WTC11 (cell line): ENCODE results near the gene PTPRH.

Experiments used
- ATF3 ChIP-seq: sonication (generic); formaldehyde crosslinking; conservative IDR thresholded peaks from 2 replicates; pipeline ENCODE4 v1.8.1; 2022; ENCODE audit warnings: mild to moderate bottlenecking, missing genetic modification reagents
- CREB1 ChIP-seq: sonication (generic); formaldehyde crosslinking; IDR thresholded peaks from 2 replicates; pipeline ENCODE4 v1.8.0; 2023; ENCODE audit warnings: mild to moderate bottlenecking, missing genetic modification reagents
- FOXJ3 ChIP-seq: sonication (generic); formaldehyde crosslinking; IDR thresholded peaks from 2 replicates; pipeline ENCODE4 v1.9.0; 2021; ENCODE audit warnings: missing genetic modification reagents, mild to moderate bottlenecking, borderline replicate concordance
- JUN ChIP-seq: sonication (generic); formaldehyde crosslinking; IDR thresholded peaks from 2 replicates; pipeline ENCODE4 v1.8.0; 2023; ENCODE audit warnings: mild to moderate bottlenecking, missing genetic modification reagents
- NR1H2 ChIP-seq: sonication (generic); formaldehyde crosslinking; IDR thresholded peaks from 2 replicates; pipeline ENCODE4 v1.9.0; 2021; ENCODE audit warnings: mild to moderate bottlenecking, moderate library complexity, missing genetic modification reagents
- TEAD1 ChIP-seq: sonication (generic); formaldehyde crosslinking; IDR thresholded peaks from 2 replicates; pipeline ENCODE4 v1.8.0; 2022; ENCODE audit warnings: mild to moderate bottlenecking, missing genetic modification reagents
- ZNF416 ChIP-seq: fragments of 250-450 bp; sonication (Bioruptor Pico); IDR thresholded peaks from 2 replicates; pipeline ENCODE4 v1.9.0; 2021; ENCODE audit warnings: mild to moderate bottlenecking, inconsistent platforms
- TF ChIP-seq, protein P1 (sequence below): fragments of 200-600 bp; IDR thresholded peaks from 2 replicates; pipeline ENCODE4 v1.8.0; 2022; ENCODE audit warnings: antibody characterized with exemption
- TF ChIP-seq, protein P2 (sequence below): sonication (generic); formaldehyde crosslinking; IDR thresholded peaks from 2 replicates; pipeline ENCODE4 v1.8.0; 2022; ENCODE audit warnings: mild to moderate bottlenecking, missing genetic modification reagents
- TF ChIP-seq, protein P3 (sequence below): sonication (generic); formaldehyde crosslinking; IDR thresholded peaks from 2 replicates; pipeline ENCODE4 v1.8.1; 2023; ENCODE audit warnings: mild to moderate bottlenecking, missing genetic modification reagents
- TF ChIP-seq, protein P4 (sequence below): sonication (generic); formaldehyde crosslinking; IDR thresholded peaks from 2 replicates; pipeline ENCODE4 v1.8.0; 2023; ENCODE audit warnings: missing genetic modification reagents, mild to moderate bottlenecking, borderline replicate concordance

DNA sequence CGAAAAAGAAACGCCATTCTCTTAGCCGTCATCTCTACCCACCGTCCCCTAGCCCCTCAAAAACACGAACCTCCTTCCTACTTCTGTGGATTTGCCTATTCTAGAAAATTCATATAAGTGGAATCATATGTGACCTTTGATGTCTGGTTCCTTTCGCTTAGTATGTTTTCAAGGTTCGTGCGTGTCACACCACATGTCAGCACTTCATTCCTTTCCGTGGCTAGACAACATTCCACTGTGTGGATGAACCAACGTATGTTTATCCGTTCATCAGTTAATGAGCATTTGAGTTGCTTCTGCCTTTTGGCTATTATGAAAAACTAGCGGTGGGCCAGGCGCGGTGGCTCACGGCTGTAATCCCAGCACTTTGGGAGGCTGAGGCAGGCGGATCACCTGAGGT is 77.9 kb downstream of the PTPRH start:
- TF ChIP-seq ZNF416 (CRISPR knock-in tag) (no peak), ATF3 (no peak), NR1H2 (no peak), TEAD1 (no peak), JUN (CRISPR knock-in tag) (no peak), CREB1 (CRISPR knock-in tag) (no peak), FOXJ3 (no peak)
- TF ChIP-seq, protein P1, sequence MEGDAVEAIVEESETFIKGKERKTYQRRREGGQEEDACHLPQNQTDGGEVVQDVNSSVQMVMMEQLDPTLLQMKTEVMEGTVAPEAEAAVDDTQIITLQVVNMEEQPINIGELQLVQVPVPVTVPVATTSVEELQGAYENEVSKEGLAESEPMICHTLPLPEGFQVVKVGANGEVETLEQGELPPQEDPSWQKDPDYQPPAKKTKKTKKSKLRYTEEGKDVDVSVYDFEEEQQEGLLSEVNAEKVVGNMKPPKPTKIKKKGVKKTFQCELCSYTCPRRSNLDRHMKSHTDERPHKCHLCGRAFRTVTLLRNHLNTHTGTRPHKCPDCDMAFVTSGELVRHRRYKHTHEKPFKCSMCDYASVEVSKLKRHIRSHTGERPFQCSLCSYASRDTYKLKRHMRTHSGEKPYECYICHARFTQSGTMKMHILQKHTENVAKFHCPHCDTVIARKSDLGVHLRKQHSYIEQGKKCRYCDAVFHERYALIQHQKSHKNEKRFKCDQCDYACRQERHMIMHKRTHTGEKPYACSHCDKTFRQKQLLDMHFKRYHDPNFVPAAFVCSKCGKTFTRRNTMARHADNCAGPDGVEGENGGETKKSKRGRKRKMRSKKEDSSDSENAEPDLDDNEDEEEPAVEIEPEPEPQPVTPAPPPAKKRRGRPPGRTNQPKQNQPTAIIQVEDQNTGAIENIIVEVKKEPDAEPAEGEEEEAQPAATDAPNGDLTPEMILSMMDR, result no peak
- TF ChIP-seq, protein P2, sequence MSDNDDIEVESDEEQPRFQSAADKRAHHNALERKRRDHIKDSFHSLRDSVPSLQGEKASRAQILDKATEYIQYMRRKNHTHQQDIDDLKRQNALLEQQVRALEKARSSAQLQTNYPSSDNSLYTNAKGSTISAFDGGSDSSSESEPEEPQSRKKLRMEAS (CRISPR knock-in tag), result no peak
- TF ChIP-seq, protein P3, sequence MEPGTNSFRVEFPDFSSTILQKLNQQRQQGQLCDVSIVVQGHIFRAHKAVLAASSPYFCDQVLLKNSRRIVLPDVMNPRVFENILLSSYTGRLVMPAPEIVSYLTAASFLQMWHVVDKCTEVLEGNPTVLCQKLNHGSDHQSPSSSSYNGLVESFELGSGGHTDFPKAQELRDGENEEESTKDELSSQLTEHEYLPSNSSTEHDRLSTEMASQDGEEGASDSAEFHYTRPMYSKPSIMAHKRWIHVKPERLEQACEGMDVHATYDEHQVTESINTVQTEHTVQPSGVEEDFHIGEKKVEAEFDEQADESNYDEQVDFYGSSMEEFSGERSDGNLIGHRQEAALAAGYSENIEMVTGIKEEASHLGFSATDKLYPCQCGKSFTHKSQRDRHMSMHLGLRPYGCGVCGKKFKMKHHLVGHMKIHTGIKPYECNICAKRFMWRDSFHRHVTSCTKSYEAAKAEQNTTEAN (CRISPR knock-in tag), result no peak
- TF ChIP-seq, protein P4, sequence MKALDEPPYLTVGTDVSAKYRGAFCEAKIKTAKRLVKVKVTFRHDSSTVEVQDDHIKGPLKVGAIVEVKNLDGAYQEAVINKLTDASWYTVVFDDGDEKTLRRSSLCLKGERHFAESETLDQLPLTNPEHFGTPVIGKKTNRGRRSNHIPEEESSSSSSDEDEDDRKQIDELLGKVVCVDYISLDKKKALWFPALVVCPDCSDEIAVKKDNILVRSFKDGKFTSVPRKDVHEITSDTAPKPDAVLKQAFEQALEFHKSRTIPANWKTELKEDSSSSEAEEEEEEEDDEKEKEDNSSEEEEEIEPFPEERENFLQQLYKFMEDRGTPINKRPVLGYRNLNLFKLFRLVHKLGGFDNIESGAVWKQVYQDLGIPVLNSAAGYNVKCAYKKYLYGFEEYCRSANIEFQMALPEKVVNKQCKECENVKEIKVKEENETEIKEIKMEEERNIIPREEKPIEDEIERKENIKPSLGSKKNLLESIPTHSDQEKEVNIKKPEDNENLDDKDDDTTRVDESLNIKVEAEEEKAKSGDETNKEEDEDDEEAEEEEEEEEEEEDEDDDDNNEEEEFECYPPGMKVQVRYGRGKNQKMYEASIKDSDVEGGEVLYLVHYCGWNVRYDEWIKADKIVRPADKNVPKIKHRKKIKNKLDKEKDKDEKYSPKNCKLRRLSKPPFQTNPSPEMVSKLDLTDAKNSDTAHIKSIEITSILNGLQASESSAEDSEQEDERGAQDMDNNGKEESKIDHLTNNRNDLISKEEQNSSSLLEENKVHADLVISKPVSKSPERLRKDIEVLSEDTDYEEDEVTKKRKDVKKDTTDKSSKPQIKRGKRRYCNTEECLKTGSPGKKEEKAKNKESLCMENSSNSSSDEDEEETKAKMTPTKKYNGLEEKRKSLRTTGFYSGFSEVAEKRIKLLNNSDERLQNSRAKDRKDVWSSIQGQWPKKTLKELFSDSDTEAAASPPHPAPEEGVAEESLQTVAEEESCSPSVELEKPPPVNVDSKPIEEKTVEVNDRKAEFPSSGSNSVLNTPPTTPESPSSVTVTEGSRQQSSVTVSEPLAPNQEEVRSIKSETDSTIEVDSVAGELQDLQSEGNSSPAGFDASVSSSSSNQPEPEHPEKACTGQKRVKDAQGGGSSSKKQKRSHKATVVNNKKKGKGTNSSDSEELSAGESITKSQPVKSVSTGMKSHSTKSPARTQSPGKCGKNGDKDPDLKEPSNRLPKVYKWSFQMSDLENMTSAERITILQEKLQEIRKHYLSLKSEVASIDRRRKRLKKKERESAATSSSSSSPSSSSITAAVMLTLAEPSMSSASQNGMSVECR (CRISPR knock-in tag), result no peak
